ENCODE measurements around the gene TRIM43. TPM values are rescaled to one million over a fixed set of nuclear protein-coding genes. Genes with fewer than 3 reads are reported as not detected.
"Not testable (repeated sequence)": the region's sequence is repeated elsewhere in the genome, so short reads cannot be mapped to it uniquely, and the experiment has no call there.

The TRIM43 gene
- total and polyA plus RNA-seq, 2 experiments from 2014 or later = not detected

GRCh38 chr2:95573866-95574265 lies 17.9 kb upstream of the TRIM43 start:
- TF ChIP-seq EZH2phosphoT487 (IDR thresholded peaks at IDR 0.05; ENCODE audit: low read depth, severe bottlenecking, unreplicated experiment) (no peak), CTCF (IDR thresholded peaks at IDR 0.05; ENCODE audit: poor library complexity) (no peak), EZH2 (IDR thresholded peaks at IDR 0.05; ENCODE audit: borderline replicate concordance) (no peak)

GRCh38 chr2:95574506-95574905 lies 17.3 kb upstream of the TRIM43 start:
- no peak for TF ChIP-seq CTCF (IDR thresholded peaks at IDR 0.05; ENCODE audit: poor library complexity)
- TF ChIP-seq EZH2phosphoT487 (IDR thresholded peaks at IDR 0.05; ENCODE audit: low read depth, severe bottlenecking, unreplicated experiment) = no peak
- no peak for TF ChIP-seq EZH2 (IDR thresholded peaks at IDR 0.05; ENCODE audit: borderline replicate concordance)
- 69% methylated on average over 4 of the region's 4 CpGs for WGBS (ENCODE audit: low lambda C conversion rate, missing lambda C conversion rate)
- peaks cover 5% of the 10 kb centered on the region for H3K9me3 ChIP-seq (ENCODE audit: low read depth)

More at GRCh38 chr2:95573866-95574265, 17.9 kb upstream of the TRIM43 start:
- H3K79me2 ChIP-seq = no peaks in the 10 kb centered on the region
- no peaks in the 10 kb centered on the region for H3K36me3 ChIP-seq (replicated peaks; ENCODE audit: insufficient read depth, low read depth)
- no peak overlapping the region for H2AFZ ChIP-seq
- H4K20me1 ChIP-seq (ENCODE audit: insufficient read depth, poor library complexity, severe bottlenecking) = no peaks in the 10 kb centered on the region
- H3K27me3 ChIP-seq = no peaks in the 10 kb centered on the region
- WGBS (ENCODE audit: low lambda C conversion rate, missing lambda C conversion rate) = 40% methylated on average over 2 of the region's 2 CpGs
- no peak overlapping the region for H3K4me3 ChIP-seq
- no peak overlapping the region for H3K27ac ChIP-seq
- H3K4me1 ChIP-seq (ENCODE audit: insufficient read depth) = no peaks in the 10 kb centered on the region
- no peak overlapping the region for H3K4me2 ChIP-seq
- DNase-seq (ENCODE audit: low spot score) = no peak
- no peaks in the 10 kb centered on the region for H3K9me2 ChIP-seq (replicated peaks; ENCODE audit: insufficient read depth)
- H3K9me3 ChIP-seq (ENCODE audit: low read depth) = peaks cover 5% of the 10 kb centered on the region

GRCh38 chr2:95575857-95576256 lies 15.9 kb upstream of the TRIM43 start:
- Histone ChIP-seq H3K9me3 (ENCODE audit: low read depth) (peaks cover 5% of the 10 kb centered on the region), H3K79me2 (no peaks in the 10 kb centered on the region), H3K4me2 (no peak overlapping the region), H2AFZ (no peak overlapping the region), H3K4me3 (no peak overlapping the region), H3K36me3 (replicated peaks; ENCODE audit: insufficient read depth, low read depth) (no peaks in the 10 kb centered on the region), H4K20me1 (ENCODE audit: insufficient read depth, poor library complexity, severe bottlenecking) (no peaks in the 10 kb centered on the region), H3K4me1 (ENCODE audit: insufficient read depth) (no peaks in the 10 kb centered on the region), H3K27me3 (no peaks in the 10 kb centered on the region), H3K9me2 (replicated peaks; ENCODE audit: insufficient read depth) (no peaks in the 10 kb centered on the region), H3K27ac (no peak overlapping the region)
- no peak for DNase-seq (ENCODE audit: low spot score)
- TF ChIP-seq EZH2phosphoT487 (IDR thresholded peaks at IDR 0.05; ENCODE audit: low read depth, severe bottlenecking, unreplicated experiment) (no peak), CTCF (IDR thresholded peaks at IDR 0.05; ENCODE audit: poor library complexity) (no peak), EZH2 (IDR thresholded peaks at IDR 0.05; ENCODE audit: borderline replicate concordance) (no peak)

More at GRCh38 chr2:95574506-95574905, 17.3 kb upstream of the TRIM43 start:
- no peak overlapping the region for H3K4me3 ChIP-seq
- no peaks in the 10 kb centered on the region for H3K27me3 ChIP-seq
- H3K27ac ChIP-seq = no peak overlapping the region
- H3K36me3 ChIP-seq (replicated peaks; ENCODE audit: insufficient read depth, low read depth) = no peaks in the 10 kb centered on the region
- H3K79me2 ChIP-seq = no peaks in the 10 kb centered on the region
- H3K4me1 ChIP-seq (ENCODE audit: insufficient read depth) = no peaks in the 10 kb centered on the region
- H3K9me2 ChIP-seq (replicated peaks; ENCODE audit: insufficient read depth) = no peaks in the 10 kb centered on the region
- no peak overlapping the region for H2AFZ ChIP-seq
- H4K20me1 ChIP-seq (ENCODE audit: insufficient read depth, poor library complexity, severe bottlenecking) = no peaks in the 10 kb centered on the region
- no peak for DNase-seq (ENCODE audit: low spot score)
- no peak overlapping the region for H3K4me2 ChIP-seq

- 25% methylated on average over 1 of the region's 1 CpG for WGBS (ENCODE audit: low lambda C conversion rate, missing lambda C conversion rate)
These were observed 13.3 kb upstream of the TRIM43 start for GRCh38 chr2:95578539-95578938.

GRCh38 chr2:95583545-95583944 lies 8.3 kb upstream of the TRIM43 start:
- not testable (repeated sequence) for H2AFZ ChIP-seq; H3K27me3 ChIP-seq; H4K20me1 ChIP-seq (ENCODE audit: insufficient read depth, poor library complexity, severe bottlenecking); H3K4me1 ChIP-seq (ENCODE audit: insufficient read depth); H3K9me2 ChIP-seq (replicated peaks; ENCODE audit: insufficient read depth); H3K4me3 ChIP-seq; H3K9me3 ChIP-seq (ENCODE audit: low read depth); H3K4me2 ChIP-seq; DNase-seq (ENCODE audit: low spot score); H3K79me2 ChIP-seq; H3K36me3 ChIP-seq (replicated peaks; ENCODE audit: insufficient read depth, low read depth); H3K27ac ChIP-seq
- 69% methylated on average over 4 of the region's 4 CpGs for WGBS (ENCODE audit: low lambda C conversion rate, missing lambda C conversion rate)

More at GRCh38 chr2:95578539-95578938, 13.3 kb upstream of the TRIM43 start:
- no peak for TF ChIP-seq EZH2phosphoT487 (IDR thresholded peaks at IDR 0.05; ENCODE audit: low read depth, severe bottlenecking, unreplicated experiment)
- TF ChIP-seq EZH2 (IDR thresholded peaks at IDR 0.05; ENCODE audit: borderline replicate concordance) = no peak
- no peak for TF ChIP-seq CTCF (IDR thresholded peaks at IDR 0.05; ENCODE audit: poor library complexity)
- no peaks in the 10 kb centered on the region for H3K27me3 ChIP-seq
- no peak overlapping the region for H3K4me2 ChIP-seq
- no peaks in the 10 kb centered on the region for H3K4me1 ChIP-seq (ENCODE audit: insufficient read depth)
- H2AFZ ChIP-seq = no peak overlapping the region
- no peak overlapping the region for H3K27ac ChIP-seq
- H3K36me3 ChIP-seq (replicated peaks; ENCODE audit: insufficient read depth, low read depth) = no peaks in the 10 kb centered on the region
- H3K79me2 ChIP-seq = no peaks in the 10 kb centered on the region
- no peaks in the 10 kb centered on the region for H3K9me2 ChIP-seq (replicated peaks; ENCODE audit: insufficient read depth)
- H3K4me3 ChIP-seq = no peak overlapping the region
- H4K20me1 ChIP-seq (ENCODE audit: insufficient read depth, poor library complexity, severe bottlenecking) = no peaks in the 10 kb centered on the region
- no peak for DNase-seq (ENCODE audit: low spot score)
- peaks cover 5% of the 10 kb centered on the region for H3K9me3 ChIP-seq (ENCODE audit: low read depth)
